Measurements from ENCODE around the gene RXRA.

Gene RXRA

GRCh38 chr9:134369416-134370212, 43.4 kb downstream of the RXRA start:
- peak in 1 of 2 experiments; percentile 40 for DNase-seq
- TF ChIP-seq POLR2A (IDR thresholded peaks at IDR 0.05; ENCODE audit: low read length) (no peak), GATA1 (IDR thresholded peaks at IDR 0.05; ENCODE audit: low read depth, low read length) (no peak)

GRCh38 chr9:134370213-134370492, 43.9 kb downstream of the RXRA start:
- no peak for TF ChIP-seq GATA1 (IDR thresholded peaks at IDR 0.05; ENCODE audit: low read depth, low read length)
- TF ChIP-seq POLR2A (IDR thresholded peaks at IDR 0.05; ENCODE audit: low read length): no peak
- DNase-seq: no peak

GRCh38 chr9:134370638-134371037, 44.4 kb downstream of the RXRA start:
- no peak for DNase-seq
- no peak for TF ChIP-seq GATA1 (IDR thresholded peaks at IDR 0.05; ENCODE audit: low read depth, low read length)

GRCh38 chr9:134371731-134372130, 45.5 kb downstream of the RXRA start:
- no peak for TF ChIP-seq POLR2A (IDR thresholded peaks at IDR 0.05; ENCODE audit: low read length)
- no peak for TF ChIP-seq GATA1 (IDR thresholded peaks at IDR 0.05; ENCODE audit: low read depth, low read length)
- DNase-seq: peak in 1 of 2 experiments; percentile 20

GRCh38 chr9:134372581-134373267, 46.5 kb downstream of the RXRA start:
- no peak for DNase-seq
- TF ChIP-seq GATA1 (IDR thresholded peaks at IDR 0.05; ENCODE audit: low read depth, low read length): no peak
- TF ChIP-seq POLR2A (IDR thresholded peaks at IDR 0.05; ENCODE audit: low read length): no peak

- TF ChIP-seq GATA1 (IDR thresholded peaks at IDR 0.05; ENCODE audit: low read depth, low read length): no peak
- no peak for TF ChIP-seq POLR2A (IDR thresholded peaks at IDR 0.05; ENCODE audit: low read length)
- DNase-seq: no peak
Observed at GRCh38 chr9:134373269-134373668, 47.0 kb downstream of the RXRA start.

- TF ChIP-seq GATA1 (IDR thresholded peaks at IDR 0.05; ENCODE audit: low read depth, low read length): no peak
- no peak for TF ChIP-seq POLR2A (IDR thresholded peaks at IDR 0.05; ENCODE audit: low read length)
- no peak for DNase-seq
Observed at GRCh38 chr9:134373953-134374300, 47.7 kb downstream of the RXRA start.

GRCh38 chr9:134374301-134375010, 48.2 kb downstream of the RXRA start:
- no peak for DNase-seq

GRCh38 chr9:134375011-134375390, 48.7 kb downstream of the RXRA start:
- DNase-seq: no peak
- TF ChIP-seq POLR2A (IDR thresholded peaks at IDR 0.05; ENCODE audit: low read length) (no peak), GATA1 (IDR thresholded peaks at IDR 0.05; ENCODE audit: low read depth, low read length) (no peak)

More at GRCh38 chr9:134374301-134375010, 48.2 kb downstream of the RXRA start:
- TF ChIP-seq POLR2A (IDR thresholded peaks at IDR 0.05; ENCODE audit: low read length) (no peak), GATA1 (IDR thresholded peaks at IDR 0.05; ENCODE audit: low read depth, low read length) (no peak)

GRCh38 chr9:134375430-134376385, 49.5 kb downstream of the RXRA start:
- DNase-seq: no peak

GRCh38 chr9:134376386-134377142, 50.3 kb downstream of the RXRA start:
- no peak for DNase-seq
- no peak for TF ChIP-seq POLR2A (IDR thresholded peaks at IDR 0.05; ENCODE audit: low read length)
- TF ChIP-seq GATA1 (IDR thresholded peaks at IDR 0.05; ENCODE audit: low read depth, low read length): no peak

More at GRCh38 chr9:134375430-134376385, 49.5 kb downstream of the RXRA start:
- TF ChIP-seq GATA1 (IDR thresholded peaks at IDR 0.05; ENCODE audit: low read depth, low read length) (no peak), POLR2A (IDR thresholded peaks at IDR 0.05; ENCODE audit: low read length) (no peak)

- DNase-seq: no peak
- no peak for TF ChIP-seq GATA1 (IDR thresholded peaks at IDR 0.05; ENCODE audit: low read depth, low read length)
Observed at GRCh38 chr9:134377143-134377484, 50.9 kb downstream of the RXRA start.

GRCh38 chr9:134377976-134378375, 51.7 kb downstream of the RXRA start:
- TF ChIP-seq GATA1 (IDR thresholded peaks at IDR 0.05; ENCODE audit: low read depth, low read length) (no peak), POLR2A (IDR thresholded peaks at IDR 0.05; ENCODE audit: low read length) (no peak)
- DNase-seq: no peak
